DND-41 (cell line): ENCODE data around the gene KPTN.

ENCODE experiments used
- ATAC-seq: fragments of 200-7000 bp; cut with Tn5 transposase; 3 replicates; pipeline ENCODE4 v1.9.1; 2021; ENCODE audit warnings: low read depth; ENCODE audit not compliant: insufficient read depth
- DNase-seq: peaks from one replicate; pipeline ENCODE4 v3.0.0-alpha.2; 2020
- H2AFZ ChIP-seq: 2 replicates; pipeline ENCODE4 v1.6.0; 2012; ENCODE audit warnings: low read depth, low read length
- H3K27ac ChIP-seq: 2 replicates; pipeline ENCODE4 v1.5.1; 2012; ENCODE audit warnings: low read length, inconsistent platforms
- H3K27me3 ChIP-seq: fragments of 200-600 bp; sonication (generic); 2 replicates; pipeline ENCODE4 v1.6.0; 2012; ENCODE audit warnings: low read length, mild to moderate bottlenecking, inconsistent platforms; ENCODE audit not compliant: insufficient read depth, poor library complexity
- H3K36me3 ChIP-seq: 2 replicates; pipeline ENCODE4 v1.5.1; 2012; ENCODE audit warnings: low read length, inconsistent platforms; ENCODE audit not compliant: insufficient read depth
- H3K4me1 ChIP-seq: 2 replicates; pipeline ENCODE4 v1.5.1; 2012; ENCODE audit warnings: mild to moderate bottlenecking, low read length; ENCODE audit not compliant: insufficient read depth
- H3K4me2 ChIP-seq: 2 replicates; pipeline ENCODE4 v1.6.0; 2012; ENCODE audit warnings: mild to moderate bottlenecking, moderate library complexity, low read length, inconsistent platforms; ENCODE audit not compliant: insufficient read depth
- H3K4me3 ChIP-seq, 2 experiments: fragments of 200-600 bp in 1 of 2; shearing (Covaris generic) in 1 of 2; 2 replicates each; pipeline ENCODE4 v1.5.1; 2012 to 2016; ENCODE audit warnings: inconsistent platforms in 2 of 2, low read length in 2 of 2, mild to moderate bottlenecking in 2 of 2, low read depth in 1 of 2, moderate library complexity in 1 of 2
- H3K79me2 ChIP-seq: 2 replicates; pipeline ENCODE4 v1.6.0; 2012; ENCODE audit warnings: low read length, inconsistent platforms; ENCODE audit not compliant: insufficient read depth
- H3K9ac ChIP-seq: 2 replicates; pipeline ENCODE4 v1.6.0; 2012; ENCODE audit warnings: low read depth, mild to moderate bottlenecking, inconsistent platforms, low read length, moderate library complexity
- H3K9me3 ChIP-seq: 2 replicates; pipeline ENCODE4 v1.5.1; 2012; ENCODE audit warnings: low read length, moderate library complexity, mild to moderate bottlenecking, inconsistent platforms; ENCODE audit not compliant: insufficient read depth, severe bottlenecking
- H4K20me1 ChIP-seq: 2 replicates; pipeline ENCODE4 v1.6.0; 2012; ENCODE audit warnings: low read length; ENCODE audit not compliant: insufficient read depth
- EZH2 ChIP-seq: IDR thresholded peaks from 3 replicates; pipeline ENCODE4 v1.6.1; 2012; ENCODE audit warnings: borderline replicate concordance, low read depth, mild to moderate bottlenecking, moderate library complexity, low read length, inconsistent platforms; ENCODE audit not compliant: severe bottlenecking
- TF ChIP-seq, protein P1 (sequence below): IDR thresholded peaks from 2 replicates; pipeline ENCODE4 v1.5.1; 2012; ENCODE audit warnings: borderline replicate concordance, low read length, moderate library complexity, mild to moderate bottlenecking; ENCODE audit not compliant: poor library complexity, severe bottlenecking; ENCODE audit errors: extremely low read depth

The KPTN gene

GRCh38 chr19:47428177-47428894 is 55.7 kb downstream of the KPTN start:
- no peak overlapping the region for H3K9ac ChIP-seq
- H3K27ac ChIP-seq: no peak overlapping the region
- H4K20me1 ChIP-seq: peaks cover 7% of the 10 kb centered on the region; the same call in 1 of the 2 replicates
- no peak for TF ChIP-seq EZH2
- TF ChIP-seq, protein P1, sequence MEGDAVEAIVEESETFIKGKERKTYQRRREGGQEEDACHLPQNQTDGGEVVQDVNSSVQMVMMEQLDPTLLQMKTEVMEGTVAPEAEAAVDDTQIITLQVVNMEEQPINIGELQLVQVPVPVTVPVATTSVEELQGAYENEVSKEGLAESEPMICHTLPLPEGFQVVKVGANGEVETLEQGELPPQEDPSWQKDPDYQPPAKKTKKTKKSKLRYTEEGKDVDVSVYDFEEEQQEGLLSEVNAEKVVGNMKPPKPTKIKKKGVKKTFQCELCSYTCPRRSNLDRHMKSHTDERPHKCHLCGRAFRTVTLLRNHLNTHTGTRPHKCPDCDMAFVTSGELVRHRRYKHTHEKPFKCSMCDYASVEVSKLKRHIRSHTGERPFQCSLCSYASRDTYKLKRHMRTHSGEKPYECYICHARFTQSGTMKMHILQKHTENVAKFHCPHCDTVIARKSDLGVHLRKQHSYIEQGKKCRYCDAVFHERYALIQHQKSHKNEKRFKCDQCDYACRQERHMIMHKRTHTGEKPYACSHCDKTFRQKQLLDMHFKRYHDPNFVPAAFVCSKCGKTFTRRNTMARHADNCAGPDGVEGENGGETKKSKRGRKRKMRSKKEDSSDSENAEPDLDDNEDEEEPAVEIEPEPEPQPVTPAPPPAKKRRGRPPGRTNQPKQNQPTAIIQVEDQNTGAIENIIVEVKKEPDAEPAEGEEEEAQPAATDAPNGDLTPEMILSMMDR: no peak
- no peaks in the 10 kb centered on the region for H3K9me3 ChIP-seq
- ATAC-seq (peak; percentile 91), DNase-seq (peak; percentile 95)
- peak overlapping the region in 1 of 2 experiments; percentile 20; a peak in 1 of 4 replicates for H3K4me3 ChIP-seq
- no peak overlapping the region for H2AFZ ChIP-seq
- H3K4me2 ChIP-seq: peak overlapping the region; percentile 59
- H3K27me3 ChIP-seq: peaks cover 3% of the 10 kb centered on the region
- H3K79me2 ChIP-seq: no peaks in the 10 kb centered on the region
- H3K36me3 ChIP-seq: no peaks in the 10 kb centered on the region
- peaks cover 21% of the 10 kb centered on the region for H3K4me1 ChIP-seq

DNA sequence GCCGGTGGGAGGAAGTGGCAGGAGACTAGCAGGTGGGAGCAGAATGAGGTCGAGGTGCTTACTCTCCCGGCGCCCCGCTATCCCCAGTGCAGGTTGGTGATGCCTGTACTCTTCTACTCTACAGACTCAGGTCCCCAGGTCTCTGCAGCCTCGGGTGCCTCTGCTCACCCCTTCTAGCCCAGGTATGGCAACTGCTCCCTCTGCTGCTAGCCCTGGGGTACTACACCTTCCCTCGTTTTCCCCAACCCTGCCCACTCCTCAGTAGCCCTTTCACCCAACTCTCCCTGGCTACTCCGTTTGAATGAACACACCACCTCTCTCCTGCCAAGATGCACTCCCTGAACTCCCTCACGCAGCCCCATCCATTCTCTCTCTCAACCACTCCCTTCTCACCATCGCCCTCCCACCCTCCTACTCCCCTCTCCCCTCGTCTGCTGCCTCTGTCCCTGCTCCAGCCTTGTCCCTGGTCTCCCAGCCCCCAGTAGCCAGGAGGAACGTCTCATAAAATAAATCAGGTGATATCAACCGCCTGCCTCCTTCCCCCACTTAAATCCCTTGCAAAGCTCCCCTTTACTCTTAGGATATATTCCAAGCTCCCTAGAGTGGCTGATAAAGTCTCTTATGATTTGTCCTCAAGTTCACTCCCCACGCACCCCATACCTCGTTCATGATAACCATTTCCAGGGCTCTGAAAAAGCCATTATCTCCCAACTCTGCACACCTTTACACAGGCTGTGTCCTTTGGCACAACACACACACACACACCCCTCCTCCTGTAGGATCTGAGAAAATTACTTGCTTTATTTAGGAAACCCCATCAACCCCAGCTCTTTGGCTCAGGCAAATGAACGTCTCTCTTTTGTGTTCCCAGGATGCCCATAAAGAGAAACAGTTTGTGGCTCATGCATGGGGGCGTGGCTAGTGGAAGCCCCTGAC is 56.5 kb downstream of the KPTN start:
- Histone ChIP-seq H3K9me3 (no peaks in the 10 kb centered on the region), H3K36me3 (no peaks in the 10 kb centered on the region), H2AFZ (no peak overlapping the region), H3K27ac (no peak overlapping the region), H3K27me3 (peaks cover 5% of the 10 kb centered on the region), H4K20me1 (peaks cover 7% of the 10 kb centered on the region; the same call in 1 of the 2 replicates), H3K9ac (no peak overlapping the region), H3K4me3 (no peak overlapping the region), H3K4me1 (peaks cover 21% of the 10 kb centered on the region), H3K79me2 (no peaks in the 10 kb centered on the region), H3K4me2 (peak overlapping the region; percentile 59)
- no peak for TF ChIP-seq EZH2
- TF ChIP-seq, protein P1: peak; percentile 94
- peak; percentile 69 for DNase-seq
- ATAC-seq: peak; percentile 56
